NCI-H82 (cell line): ENCODE data around the gene NUP62CL.
"Not testable (repeated sequence)": the region's sequence is repeated elsewhere in the genome, so short reads cannot be mapped to it uniquely, and the experiment has no call there.

Experiments
- DNase-seq: peaks from one replicate; lab custom pipeline; 2025; lab: John Stamatoyannopoulos, UW

Gene NUP62CL, protein sequence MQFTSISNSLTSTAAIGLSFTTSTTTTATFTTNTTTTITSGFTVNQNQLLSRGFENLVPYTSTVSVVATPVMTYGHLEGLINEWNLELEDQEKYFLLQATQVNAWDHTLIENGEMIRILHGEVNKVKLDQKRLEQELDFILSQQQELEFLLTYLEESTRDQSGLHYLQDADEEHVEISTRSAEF

DNA sequence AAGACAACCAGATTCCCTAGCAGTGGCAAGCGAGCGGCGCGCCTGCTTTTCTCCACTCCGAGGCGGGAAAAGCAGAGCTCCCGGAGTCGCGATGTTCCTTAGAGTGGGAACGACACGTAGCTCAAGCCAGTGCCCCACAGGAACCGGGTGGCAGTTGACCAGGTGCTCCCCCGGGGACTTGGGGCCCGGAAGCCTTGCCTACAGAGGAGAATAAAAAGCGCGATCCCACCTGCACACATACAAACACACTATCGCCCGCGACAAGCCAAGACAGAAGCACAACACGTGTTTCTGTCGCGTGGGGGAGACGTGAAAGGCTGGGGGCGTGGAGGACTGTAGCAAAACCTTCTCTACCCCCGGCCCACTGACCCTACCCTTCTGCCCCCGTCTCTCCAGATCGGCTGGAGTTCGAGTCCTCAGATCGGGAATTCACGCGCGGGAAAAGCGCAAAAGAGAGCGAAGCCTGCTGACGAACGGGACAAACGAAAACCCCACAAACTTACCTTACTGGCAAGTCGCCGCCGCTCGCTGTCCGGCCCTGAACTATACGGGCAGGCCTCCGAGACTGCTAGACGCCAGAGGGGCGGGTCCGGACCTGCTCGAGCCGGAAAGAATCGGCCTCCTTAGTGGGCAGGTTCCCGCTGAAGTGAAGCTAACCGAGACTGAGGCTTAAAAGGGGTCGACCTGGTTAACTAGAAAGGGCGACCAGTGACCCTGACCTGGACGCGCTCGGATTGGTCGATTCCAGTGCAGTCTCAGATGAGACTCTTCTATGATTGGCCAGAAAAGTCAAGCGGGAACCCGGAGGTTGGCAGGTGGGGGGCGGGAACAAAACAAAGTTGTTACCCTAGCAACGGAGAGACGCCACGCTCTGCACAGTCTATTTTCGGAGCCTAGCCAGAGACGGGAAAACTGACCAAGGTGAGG is at the start of gene NUP62CL, which contains the start of gene DNAAF6:
TSS of gene NUP62CL (minus strand) at position 664 of the 927 bp plus-strand sequence. CDS start 31,287 bp downstream, outside the sequence.
TSS of gene DNAAF6 (plus strand) at position 842 of the 927 bp plus-strand sequence. CDS start 6,265 bp downstream, outside the sequence.
- peak; percentile 68 for DNase-seq

- no peak for DNase-seq
Observed at GRCh38 chrX:107228486-107228819, 22.2 kb upstream of the NUP62CL start.

DNA sequence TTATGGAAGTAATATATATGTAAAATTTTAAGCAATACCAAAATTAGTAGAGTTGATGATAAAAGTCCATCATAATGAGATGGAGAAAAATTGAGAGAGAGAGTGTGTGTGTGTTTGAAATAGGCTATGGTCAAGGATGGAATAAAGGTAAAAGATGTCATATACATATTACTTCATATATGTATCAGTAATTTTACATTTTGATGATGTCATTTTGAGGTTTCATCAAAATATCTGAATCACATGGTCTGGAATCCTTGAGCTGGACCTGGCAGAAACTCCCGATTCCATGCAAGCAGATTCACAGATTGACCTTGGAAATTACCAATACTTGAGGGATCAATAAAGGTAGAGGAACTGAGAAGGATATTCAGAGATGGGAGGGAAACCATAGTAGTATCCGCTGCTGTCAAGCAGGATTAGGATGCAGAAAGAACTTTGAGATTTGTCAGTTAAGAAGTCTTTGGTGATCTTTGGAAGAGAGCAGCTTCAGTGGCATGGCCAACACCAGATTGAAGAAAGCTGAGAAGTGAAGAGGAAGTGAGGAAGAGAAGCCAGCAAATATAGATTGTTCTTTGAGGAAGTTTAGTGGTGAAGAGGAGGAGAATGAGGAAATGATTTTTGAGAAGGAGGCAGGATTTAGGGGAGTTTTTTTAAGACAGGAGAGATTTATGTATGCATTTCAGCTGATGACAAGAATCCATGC is 21.7 kb upstream of the NUP62CL start:
- no peak for DNase-seq

DNA sequence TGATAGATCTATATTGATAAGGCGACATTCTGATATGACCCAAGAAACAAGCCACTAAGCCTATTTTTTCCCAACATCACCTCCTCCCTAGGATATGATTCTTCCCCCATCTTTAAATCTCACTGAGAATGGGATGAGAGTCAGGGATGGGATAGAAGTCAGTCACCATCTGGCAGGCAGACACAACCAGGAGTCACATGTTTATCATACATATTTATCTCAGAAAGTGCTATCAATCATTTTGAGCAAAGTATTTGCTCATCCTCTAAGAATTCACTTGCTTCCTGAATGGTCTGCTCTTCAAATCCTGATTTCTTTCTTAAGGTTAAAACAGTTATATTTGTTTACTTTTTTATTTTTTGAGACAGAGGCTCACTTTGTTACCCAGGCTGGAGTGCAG is 20.5 kb upstream of the NUP62CL start:
- no peak for DNase-seq

GRCh38 chrX:107213477-107213876 is 7.2 kb upstream of the NUP62CL start:
- no peak for DNase-seq

GRCh38 chrX:107207943-107208342 is 1.7 kb upstream of the NUP62CL start:
- DNase-seq = no peak

DNA sequence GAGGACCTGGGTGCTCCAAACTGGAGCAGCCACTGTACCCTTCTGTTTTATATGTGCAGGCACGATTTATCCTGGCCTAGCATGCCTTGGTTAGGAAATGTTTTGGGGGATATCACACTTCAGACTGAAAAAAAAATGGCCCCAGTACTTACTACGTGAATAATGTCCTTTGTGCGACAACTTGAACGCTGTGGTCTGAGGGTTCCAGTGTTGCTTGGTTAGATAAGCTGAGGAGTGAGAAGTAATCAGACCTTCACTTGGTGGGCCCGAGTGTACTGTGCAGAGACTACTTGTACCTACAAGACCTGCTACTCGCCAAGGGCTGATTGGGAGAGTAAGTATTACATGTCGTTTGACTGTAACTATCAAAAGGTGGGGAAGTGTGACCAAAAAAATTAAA is 856 bp upstream of the NUP62CL start:
- DNase-seq = no peak

- no peak for DNase-seq
Observed at GRCh38 chrX:107206697-107207065, 448 bp upstream of the NUP62CL start.

- peak; percentile 76 for DNase-seq
Observed at GRCh38 chrX:107204068-107204605, 2.1 kb downstream of the NUP62CL start.

DNA sequence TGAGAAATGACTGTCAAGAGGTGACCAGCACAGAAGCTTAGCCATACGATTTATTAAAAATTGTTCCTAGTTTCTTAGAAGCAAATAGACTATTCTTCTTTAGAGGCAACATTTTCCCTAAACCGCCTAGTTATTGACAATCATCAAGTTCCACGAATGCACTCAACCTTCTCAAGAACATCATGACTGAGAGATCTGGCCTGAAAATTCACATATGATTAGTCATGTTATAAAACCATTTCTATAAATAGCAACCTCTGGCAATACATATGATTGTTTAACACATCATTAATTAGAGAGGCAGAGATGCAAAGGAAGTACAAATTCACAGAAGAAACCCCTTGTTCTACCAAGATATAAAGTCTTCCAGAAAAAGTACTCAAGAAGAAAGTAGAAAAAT is 6.7 kb downstream of the NUP62CL start:
- no peak for DNase-seq

- DNase-seq = not testable (repeated sequence)
Observed at GRCh38 chrX:107198074-107198473, 8.2 kb downstream of the NUP62CL start.

GRCh38 chrX:107197319-107197718 is 8.9 kb downstream of the NUP62CL start:
- DNase-seq = no peak

DNA sequence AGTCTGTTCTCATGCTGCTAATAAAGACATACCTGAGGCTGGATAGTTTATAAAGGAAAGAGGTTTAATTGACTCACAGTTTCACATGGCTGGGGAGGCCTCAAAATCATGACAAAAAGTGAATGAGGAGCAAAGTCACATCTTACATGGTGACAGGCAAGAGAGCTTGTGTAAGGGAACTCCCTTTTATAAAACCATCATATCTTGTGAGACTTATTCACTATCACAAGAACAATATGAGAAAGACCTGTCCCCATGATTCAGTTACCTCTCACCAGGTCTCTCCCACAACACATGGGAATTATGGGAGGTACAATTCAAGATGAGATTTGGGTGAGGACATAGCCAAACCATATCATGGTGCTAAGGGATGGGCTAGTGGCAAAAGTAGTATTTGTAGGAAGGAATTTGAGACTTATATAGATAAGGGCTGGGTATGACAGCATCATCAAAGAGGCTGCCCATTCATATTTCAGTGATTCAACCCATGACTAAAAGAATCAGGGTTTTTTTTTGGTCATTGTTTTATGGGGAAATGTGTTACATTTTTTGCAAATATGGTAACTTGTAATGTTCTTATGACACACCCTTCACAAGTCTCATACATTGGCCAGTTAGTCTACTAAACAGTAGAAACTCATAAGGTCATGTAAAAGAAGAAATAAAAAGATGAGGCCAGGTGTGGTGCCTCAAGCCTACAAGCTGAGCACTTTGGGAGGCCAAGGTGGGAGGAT is 34.7 kb downstream of the NUP62CL start:
- no peak for DNase-seq

- DNase-seq = no peak
Observed at GRCh38 chrX:107168712-107169111, 37.5 kb downstream of the NUP62CL start.

DNA sequence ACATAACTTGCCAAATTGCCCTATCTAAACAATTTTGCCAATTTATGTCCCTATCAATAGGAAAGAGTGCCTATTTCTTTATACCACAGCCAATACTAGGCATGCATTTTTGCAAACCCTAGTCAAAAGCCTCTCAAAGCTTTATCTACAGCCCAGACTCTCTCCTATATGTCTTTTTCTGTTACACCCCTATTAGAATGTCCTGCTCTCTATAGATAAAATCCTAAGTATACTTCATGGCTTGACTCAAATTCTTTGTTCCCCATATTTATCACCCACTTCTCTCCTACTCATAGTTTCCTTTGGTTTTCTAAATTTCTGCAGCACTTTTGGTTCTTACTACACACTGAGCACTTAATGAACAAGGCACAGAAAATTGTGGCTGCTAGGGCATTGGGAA is 38.0 kb downstream of the NUP62CL start:
- no peak for DNase-seq

- DNase-seq = no peak
Observed at GRCh38 chrX:107167163-107167921, 38.9 kb downstream of the NUP62CL start.

GRCh38 chrX:107157618-107158017 is 48.6 kb downstream of the NUP62CL start:
- not testable (repeated sequence) for DNase-seq

DNA sequence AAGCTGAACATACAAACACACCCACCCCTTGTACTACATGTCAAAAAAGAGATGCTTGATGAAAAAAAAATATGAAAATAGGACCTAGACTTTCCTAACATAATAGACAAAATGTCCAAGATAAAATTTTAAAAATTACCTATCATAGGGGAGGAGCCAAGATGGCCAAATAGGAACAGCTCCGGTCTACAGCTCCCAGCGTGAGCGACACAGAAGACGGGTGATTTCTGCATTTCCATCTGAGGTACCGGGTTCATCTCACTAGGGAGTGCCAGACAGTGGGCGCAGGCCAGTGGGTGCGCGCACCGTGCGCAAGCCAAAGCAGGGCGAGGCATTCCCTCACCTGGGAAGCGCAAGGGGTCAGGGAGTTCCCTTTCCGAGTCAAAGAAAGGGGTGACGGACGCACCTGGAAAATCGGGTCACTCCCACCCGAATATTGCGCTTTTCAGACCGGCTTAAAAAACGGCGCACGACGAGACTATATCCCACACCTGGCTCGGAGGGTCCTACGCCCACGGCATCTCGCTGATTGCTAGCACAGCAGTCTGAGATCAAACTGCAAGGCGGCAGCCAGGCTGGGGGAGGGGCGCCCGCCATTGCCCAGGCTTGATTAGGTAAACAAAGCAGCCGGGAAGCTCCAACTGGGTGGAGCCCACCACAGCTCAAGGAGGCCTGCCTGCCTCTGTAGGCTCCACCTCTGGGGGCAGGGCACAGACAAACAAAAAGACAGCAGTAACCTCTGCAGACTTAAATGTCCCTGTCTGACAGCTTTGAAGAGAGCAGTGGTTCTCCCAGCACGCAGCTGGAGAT is 50.4 kb downstream of the NUP62CL start:
- not testable (repeated sequence) for DNase-seq

DNA sequence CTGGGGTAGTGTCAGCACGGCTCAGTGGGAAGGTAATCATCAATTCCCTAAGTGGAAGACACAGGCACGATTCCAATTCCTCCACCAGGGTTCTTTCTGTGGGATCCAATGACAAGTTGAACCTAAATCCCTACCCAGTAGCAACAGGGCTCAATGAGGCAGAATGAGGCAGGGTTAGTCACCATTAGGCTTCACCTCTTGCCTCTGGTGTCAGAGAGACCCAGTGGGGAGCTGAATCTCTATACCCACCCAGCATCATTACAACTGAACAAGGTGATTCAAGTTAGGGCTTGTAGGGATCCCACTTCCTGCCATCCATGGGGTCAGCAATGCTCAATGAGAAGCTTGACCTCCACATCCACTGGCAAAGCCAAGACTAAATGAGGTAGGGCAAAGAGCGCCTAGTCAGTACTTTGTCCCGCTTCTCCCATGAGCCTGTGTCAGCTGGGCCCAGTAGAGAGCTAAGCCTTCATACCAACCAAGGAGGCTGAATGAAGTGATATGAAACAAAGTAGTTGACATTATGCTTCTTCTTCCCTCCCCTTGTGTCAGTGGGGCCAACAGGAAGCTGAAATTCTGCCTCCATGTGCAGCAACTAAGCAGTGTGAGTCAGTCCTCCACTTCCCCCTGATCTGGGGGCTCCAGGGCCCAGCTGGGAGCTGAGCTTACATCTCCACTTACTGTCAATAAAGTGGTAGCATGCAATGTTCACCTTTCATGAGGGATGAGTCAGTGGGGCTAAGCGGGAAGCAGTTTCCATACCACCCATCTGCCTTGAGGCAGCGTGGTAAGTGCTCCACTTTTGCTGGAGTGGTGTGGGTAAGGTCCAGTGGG is 51.2 kb downstream of the NUP62CL start:
- DNase-seq = no peak
